Superior temporal gyrus (tissue), 1 donor: ENCODE measurements around the gene DRD4.
"Not testable (repeated sequence)": the region's sequence is repeated elsewhere in the genome, so short reads cannot be mapped to it uniquely, and the experiment has no call there.

Experiments used
- DNase-seq: peaks from one replicate; pipeline ENCODE4 v3.0.0-alpha.2; 2016; ENCODE audit errors: extremely low spot score

Gene DRD4

DNA sequence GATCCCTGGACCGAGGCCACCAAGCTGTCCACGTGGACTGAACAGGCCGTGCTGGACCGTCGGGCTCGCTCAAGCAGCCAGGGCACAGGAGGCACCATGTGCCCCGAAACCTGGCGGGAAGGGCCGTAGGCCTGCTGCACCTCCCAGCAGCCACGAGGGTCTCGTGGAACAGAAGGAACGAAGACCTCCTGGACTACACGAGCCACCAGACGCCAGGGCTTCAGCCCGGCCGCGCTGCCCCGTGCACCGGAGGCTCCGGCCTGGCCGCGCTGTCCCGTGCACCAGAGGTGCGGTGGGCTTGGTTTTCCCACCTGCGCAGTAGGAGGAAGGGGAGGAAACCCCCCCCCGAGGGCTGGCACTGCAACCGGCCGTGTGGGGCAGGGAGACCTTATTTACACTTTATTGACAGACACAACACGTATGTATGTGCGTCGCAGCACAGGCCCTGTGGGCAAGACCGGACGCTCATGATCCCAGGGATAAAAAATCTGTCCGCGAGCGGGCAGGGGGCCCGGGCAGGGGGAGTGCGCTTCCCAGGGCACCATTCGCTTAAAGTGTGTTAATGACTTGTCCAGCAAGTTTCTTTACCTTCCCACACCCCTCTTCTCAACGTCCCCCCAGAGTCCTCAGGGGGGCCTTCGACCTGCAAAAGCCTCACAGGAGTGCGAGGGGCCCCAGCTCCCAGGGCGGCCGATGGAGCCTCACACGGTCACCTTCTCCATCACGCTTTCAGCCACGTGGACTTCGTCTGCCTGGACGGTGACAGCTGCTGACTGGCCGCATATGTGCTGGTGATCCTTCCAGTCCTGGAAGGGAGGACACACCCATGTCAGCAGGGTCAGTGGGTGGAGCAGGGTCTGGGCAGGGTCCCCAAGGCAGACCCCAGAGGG is 7.0 kb downstream of the DRD4 start:
- no peak for DNase-seq

DNA sequence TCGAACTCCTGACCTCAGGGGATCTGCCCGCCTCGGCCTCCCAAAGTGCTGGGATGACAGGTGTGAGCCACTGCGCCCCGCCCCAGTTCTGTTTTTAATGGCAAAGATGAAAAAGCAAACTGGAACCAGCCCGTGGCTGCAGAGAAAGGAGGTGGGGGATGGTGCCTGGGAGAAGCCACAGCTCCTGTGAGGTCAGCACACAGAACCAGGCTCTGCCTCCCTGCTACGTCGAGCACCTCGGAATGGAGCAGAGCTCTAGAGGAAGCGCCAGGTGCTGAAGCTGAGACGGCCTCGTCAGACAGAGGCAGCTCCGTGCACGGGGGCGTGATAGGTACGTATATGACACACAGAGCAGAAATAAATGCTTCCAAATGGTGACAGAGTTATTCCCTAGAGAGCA is 8.5 kb downstream of the DRD4 start:
- DNase-seq, result no peak

DNA sequence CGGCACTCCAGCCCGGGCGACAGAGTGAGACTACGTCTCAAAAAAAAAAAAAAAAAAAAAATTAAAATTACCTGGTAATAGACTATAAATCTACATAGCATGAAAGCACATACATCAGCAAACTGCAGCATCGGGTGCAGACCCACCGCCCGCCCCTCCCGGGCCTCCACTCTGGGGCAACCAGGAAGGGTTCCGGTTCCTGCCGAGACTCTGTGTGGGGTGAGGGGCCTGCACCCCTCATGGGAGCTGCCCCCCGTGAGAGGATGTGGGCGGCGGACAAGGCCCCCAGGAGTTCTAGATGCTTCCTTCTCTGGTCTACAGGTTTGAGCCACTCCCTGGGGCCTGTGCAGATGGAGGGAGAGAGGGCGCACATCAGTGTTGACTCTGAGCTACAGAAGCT is 9.1 kb downstream of the DRD4 start:
- no peak for DNase-seq

DNA sequence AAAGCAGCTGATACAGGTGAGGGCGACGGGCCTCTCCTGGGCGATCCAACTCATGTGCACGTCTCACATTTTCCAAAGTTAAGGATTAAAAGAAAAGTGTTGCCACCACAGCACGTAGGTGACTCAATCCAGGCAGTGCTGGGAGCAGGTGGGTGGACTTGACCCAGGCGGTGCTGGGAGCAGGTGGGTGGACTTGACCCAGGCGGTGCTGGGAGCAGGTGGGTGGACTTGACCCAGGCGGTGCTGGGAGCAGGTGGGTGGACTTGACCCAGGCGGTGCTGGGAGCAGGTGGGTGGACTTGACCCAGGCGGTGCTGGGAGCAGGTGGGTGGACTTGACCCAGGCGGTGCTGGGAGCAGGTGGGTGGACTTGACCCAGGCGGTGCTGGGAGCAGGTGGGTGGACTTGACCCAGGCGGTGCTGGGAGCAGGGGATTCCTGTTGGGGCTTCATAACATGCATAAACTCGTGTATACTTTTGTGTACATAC is 10.6 kb downstream of the DRD4 start:
- not testable (repeated sequence) for DNase-seq

DNA sequence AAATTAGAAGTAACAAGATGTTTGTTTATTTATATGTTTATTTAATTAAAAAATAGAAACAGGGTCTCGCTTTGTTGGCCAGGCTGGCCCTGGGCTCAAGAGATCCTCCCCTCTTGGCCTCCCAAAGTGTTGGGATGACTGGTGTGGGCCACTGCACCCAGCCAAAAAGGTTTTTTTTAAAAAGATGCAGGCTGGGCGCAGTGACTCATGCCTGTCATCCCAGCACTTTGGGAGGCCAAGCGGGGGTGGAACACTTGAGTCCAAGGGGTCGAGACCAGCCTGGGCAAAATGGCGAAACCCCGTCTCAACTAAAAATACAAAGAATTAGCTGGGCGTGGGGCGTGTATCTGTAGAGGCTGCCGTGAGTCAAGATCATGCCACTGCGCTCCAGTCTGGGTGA is 13.4 kb downstream of the DRD4 start:
- no peak for DNase-seq

DNA sequence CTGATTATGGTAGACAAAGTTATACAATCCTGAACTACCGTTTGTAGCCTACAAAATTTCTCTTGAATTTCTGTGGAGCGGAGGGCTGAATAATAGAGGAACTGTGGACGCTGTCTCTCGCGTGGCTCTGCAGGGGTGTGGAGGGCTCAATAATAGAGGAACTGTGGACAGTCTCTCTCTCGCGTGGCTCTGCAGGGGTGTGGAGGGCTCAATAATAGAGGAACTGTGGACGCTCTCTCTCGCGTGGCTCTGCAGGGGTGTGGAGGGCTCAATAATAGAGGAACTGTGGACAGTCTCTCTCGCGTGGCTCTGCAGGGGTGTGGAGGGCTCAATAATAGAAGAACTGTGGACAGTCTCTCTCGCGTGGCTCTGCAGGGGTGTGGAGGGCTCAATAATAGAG is 16.1 kb downstream of the DRD4 start:
- DNase-seq, result not testable (repeated sequence)

DNA sequence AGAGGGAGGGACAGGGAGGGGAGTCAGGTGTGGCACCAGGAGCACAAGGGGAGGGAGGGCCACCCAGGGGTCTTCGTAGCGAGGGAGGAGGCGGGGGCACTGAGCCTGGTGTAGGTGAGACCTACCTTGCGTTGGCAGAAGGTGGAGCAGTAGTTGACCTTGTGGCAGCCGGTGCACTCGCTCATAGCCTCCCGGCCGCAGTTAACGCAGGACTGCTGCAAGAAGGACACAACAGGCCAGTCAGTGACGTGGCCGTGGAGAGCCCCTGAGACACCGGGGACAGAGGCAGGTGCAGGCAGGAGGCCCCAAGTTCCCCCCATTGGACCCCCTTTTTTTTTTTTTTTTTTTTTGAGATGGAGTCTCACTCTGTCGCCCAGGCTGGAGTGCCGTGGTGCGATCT is 16.8 kb downstream of the DRD4 start:
- DNase-seq, result no peak

DNA sequence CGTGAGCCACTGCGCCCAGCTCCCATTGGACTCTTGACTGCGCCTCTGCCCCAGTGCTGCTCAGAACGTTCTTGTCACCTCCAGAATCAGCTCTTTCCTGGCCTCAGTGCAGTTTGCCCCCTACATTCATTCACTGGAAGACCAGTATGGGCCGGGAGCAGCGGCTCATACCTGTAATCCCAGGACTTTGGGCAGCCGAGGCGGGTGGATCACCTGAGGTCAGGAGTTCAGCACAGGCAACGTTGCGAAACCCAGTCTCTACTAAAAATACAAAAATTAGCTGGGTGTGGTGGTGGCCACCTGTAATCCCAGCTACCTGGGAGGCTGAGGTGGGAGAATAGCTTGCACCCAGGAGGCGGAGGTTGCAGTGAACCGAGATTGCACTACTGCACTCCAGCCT is 17.4 kb downstream of the DRD4 start:
- not testable (repeated sequence) for DNase-seq

DNA sequence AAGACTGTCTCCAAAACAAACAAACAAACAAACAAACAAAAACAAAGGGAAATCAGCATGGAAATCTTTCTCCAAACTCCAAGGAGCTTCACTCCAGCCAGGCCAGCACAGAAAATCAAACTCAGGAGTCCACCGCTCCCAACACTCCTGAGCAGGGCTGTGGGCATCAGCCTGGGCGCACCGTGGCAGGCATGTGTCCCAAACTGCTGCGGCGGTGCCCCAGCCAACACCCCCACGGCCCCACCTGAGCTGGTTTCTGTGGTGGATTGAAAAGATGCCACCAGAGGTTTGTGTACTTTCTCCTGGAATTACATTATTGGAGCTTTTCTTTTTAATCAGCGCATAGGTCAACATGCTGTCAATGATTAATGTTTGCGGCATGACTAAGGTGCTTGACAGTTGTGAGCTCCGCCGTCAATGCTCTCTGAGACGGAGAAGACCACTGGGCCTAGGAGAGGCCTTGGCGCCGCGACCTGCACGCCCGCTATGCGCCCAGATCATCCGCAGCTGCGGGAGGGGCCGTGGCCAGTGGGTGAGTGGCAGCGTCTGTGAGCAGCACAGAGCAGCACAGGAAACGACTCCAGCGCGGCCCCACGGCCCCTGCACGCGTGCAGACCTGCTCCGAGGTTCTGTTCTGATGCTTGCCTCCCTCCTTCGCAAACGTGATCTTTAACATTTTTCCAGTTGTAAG is 18.1 kb downstream of the DRD4 start:
- DNase-seq, result no peak

DNA sequence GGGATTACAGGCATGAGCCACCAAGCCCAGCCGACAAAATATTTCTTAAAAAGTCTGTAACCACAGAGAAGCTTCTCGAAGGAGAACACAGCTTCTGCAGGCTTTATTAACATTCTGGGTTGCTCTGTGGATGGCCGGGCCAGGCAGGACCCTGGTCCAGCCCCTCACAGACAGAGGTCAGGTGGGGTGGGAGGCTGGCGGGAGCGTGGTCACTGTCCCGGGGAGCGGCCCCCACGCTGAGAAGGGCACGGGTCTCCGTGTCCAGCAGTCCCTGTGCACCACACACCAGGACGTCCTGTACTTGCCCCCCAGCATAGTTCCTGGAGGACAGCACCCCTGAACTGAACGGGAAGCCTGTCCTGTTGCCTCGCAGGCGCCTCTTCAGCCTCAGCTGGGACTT is 19.4 kb downstream of the DRD4 start:
- DNase-seq, result no peak

DNA sequence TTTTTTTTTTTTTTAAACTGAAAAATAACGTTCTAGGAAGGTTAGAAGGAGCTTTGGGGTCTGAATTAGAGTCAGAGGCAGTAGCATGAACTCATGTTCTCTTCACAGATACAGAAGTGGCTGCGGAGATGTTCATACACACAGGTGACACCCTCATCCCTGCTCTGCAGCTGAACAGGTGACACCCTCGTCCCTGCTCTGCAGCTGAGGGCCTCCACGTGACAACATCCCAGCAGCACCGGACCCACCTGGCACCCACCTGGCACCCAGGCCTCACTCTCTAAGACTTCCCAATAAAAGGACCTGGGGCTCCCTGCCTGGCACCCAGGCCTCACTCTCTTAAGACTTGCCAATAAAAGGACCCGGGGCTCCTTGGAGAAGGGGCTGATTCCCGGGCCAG is 19.8 kb downstream of the DRD4 start:
- no peak for DNase-seq

DNA sequence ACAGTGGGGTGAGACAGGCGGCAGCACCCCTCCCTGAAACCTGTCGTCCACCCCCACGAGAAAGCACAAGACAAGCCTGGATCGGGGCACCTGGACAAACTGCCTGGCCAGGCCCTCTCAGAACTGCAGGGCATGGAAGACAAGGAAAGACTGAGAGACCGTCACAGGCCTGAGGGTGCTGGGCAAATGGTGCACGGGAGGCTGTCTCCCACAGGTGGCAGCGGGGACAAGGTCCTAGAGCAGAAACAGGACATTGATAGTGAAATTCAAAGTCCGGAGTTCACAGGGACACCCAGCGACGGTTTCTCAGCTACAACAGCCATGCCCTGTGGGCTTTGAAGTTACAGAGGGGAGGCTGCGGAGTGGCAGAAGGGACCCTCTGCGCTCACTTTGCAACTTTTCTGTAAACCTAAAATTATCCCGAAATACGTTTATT is 20.6 kb downstream of the DRD4 start:
- no peak for DNase-seq

DNA sequence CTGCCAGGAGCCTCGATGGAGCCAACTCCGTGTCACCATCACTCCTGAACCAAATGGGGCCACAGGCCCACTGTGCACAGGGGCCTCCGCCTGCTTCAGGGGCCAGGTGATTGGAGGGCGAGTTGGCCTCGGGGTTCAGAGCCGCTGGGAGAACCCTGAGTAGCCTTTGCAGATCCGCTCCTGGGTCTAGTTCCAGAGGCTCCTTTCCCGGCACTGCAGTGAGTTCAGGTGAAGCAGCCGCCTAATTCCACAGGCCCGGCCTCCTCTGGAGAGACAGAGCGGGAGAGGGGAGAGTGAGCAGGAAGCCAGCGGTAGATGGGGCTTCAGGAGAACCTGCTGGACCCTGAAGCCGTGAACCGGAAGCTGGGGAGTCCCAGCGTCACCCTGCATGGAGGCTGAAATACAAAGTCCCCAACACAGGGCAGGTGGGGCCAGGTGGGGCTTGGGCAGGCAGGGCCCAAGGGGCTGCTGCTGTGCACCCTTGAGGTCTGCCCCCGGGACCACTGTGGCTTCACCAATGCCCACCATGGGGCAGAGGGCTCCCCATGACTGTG is 22.5 kb downstream of the DRD4 start:
- no peak for DNase-seq

DNA sequence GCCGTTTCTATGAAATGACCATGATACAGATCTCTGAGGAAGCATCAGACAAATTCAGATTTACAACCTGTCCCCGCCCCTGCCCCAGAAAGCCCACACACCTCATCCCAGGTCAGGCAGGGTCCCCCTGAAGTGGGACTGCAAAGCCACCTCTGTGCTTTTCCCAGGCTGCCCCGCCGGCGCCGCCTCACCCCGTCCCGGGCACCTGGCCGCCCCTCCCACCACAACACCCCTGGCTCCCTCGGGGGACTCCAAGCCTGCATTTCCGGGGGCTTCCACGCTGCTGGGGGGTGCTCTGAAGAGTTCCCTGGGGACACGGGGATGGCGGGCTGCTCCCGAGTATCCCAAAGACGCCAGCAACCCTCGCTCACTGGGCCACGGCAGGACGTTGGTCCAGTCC is 23.2 kb downstream of the DRD4 start:
- no peak for DNase-seq

DNA sequence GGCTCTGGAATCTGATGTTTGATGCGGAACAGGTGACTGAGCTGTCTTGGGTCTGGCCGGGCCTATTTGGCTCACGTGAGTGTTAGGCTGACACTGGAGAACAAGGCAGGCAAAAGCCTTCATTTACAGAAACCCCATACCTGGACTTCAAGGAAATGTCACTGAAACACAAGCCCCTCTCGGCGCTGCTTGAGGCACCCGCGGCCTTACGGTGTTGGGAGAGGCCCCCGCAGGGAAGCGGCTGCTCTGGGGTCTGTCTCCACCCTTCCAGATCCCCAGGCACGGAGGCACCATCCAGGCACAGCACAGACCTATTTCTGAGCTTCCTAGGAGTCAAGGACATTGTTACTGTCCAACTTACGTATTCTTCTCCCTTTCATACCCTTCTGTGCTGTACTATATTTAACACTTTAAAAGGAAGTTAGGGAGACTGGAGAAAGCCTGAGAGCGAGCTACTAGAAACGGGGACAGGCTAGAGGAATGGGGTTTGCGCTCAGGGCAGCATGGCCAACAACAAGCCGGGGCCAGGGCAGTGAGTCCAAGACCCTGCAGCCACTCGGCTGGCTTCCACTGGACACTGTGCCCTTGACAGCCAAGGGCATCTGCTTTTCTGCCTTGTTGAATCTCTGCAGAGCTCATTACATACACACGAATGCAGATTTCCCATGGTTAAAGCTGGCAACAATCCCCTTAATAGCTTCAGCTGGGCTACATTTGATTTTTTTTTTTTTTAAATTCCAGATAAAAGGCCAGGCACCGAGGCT is 23.8 kb downstream of the DRD4 start:
- no peak for DNase-seq

DNA sequence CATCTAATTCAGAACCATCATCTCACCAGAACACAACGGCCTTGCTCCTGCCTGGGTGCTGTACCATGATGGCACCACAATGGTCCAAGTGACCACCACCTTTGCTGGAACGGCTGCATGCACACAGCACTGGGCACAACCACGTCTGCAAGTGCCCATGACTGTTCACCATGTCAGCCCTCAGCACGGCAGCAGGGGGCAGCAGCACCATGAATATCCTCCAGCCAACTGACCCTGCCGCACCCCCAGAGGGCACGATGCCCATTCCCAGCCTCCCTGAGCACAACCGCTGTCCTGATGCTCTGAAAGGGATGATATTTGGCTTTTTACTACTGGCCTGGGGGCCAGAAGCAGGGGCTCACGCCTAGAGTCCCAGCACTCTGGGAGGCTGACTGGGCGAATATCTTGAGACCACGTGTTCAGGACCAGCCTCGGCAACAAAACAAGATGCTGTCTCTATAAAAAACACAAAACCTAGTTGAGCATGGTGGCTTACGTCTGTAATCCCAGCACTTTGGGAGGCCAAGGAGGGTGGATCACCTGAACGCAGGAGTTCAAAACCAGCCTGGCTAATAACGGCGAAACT is 25.7 kb downstream of the DRD4 start:
- DNase-seq, result peak; percentile 74

DNA sequence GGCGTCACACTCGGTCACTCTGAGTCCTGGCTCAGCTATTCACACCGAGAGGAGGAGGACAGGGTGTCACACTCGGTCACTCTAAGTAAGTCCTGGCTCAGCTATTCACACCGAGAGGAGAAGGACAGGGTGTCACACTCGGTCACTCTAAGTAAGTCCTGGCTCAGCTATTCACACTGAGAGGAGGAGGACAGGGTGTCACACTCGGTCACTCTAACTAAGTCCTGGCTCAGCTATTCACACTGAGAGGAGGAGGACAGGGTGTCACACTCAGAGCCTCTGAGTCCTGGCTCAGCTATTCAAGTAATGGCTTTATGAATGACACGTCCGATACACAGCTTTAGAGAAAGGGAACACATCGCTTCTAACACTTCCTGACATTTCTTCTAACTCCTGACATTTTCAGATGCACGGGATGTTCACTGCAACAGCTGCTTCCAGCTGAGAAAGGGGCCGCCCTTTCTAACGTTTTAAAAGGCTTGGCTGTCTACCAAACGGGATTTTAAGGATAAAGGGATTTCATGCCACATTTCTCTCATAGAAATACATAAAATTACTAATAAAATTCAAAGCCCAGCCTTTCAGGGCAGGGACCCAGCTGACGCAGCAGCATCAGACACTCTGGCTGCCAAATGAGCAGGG is 28.1 kb downstream of the DRD4 start:
- no peak for DNase-seq

DNA sequence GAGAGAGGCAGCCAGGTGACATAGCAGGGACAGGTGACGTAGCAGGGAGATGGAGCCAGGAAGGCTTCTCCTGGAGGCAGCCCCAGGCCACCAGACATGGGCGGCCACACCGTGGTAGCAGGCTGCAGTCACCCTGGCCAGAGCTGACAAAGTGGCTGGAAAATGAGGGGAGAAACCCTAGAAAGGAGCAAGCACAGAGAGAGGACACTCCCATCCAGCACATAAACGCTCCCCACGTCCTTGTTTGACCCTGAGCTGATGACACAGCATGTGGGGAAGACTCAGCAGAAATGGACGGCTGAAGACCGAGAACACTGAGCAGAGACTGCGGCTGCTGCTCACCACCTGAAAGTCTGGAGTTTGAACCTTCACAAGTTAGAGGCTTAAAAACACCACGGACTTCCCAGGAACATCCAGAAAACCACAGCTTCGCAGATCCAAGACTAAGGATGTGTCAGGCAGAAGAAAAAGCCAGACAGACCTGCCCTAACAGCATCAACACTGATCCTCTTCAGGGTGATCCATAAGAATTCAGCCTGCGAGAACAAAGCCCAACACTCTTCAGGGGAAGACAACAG is 28.7 kb downstream of the DRD4 start:
- DNase-seq, result no peak

DNA sequence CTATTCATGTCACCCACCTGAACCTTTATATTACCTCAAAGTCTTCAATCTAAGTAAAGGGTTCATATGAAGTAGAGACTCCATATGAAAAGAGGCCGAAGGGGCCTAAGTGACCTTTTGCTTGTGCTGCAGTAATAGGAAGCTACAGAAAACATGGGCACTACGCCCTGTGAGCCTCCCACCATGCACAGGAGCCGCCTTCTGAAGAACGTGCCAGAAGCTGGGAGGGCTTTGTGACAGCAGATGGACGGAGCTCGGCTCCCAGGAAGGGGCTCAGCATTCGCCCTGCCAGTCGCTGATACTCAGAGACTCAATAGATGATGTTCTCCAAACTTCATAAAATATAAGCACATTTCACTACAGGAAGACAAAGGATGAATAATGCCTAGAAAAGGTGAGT is 36.8 kb downstream of the DRD4 start:
- DNase-seq, result no peak

DNA sequence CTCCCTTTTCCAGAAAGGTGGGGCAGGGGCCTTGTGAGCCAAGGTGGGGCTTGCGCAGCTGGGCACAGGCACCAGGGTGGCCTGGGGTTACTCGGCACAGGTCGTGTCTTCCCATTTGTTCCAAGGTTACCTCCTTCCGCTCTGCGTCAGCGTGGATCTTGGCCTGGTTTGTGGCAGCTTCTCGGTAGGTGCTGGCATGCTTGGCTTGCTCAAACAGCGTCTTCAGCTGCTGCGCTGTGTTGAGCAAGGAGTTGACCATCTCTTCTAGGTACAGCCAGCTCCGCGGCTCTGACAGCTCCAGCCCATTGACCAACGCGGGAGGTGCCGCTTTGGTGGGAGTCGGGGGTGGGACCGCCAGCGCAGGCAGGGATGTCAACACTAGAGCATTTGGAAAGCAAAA is 37.3 kb downstream of the DRD4 start:
- no peak for DNase-seq

DNA sequence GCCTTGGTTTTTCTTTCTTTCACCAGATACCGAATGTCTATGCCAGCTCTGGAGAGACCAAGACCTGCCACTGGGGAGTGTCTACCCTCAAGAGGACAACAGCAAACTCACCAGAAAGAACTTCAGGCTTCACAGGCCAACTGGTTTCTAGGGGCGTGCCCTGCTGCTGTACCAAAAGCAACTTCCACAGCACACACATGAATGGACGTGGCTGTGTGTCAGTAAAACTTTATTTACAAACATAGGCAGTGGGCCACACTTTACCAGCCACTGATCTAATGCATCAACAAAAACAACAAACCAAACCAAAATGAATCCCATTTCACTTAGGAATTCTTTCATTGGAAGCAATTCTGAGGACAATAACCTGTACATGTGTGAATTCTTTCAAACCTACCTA is 41.2 kb downstream of the DRD4 start:
- DNase-seq, result no peak
